ENCODE results near the gene CARD11. TPM values are rescaled to one million over a fixed set of nuclear protein-coding genes. Genes with fewer than 3 reads are reported as not detected.

CARD11 gene
- total and polyA plus RNA-seq, 2 experiments from 2014 or later, result 17.7 to 29.0 TPM

GRCh38 chr7:3010161-3010560 is 33.5 kb downstream of the CARD11 start:
- DNase-seq (ENCODE audit: low spot score), result no peak
- no peak overlapping the region for H3K4me3 ChIP-seq
- no peaks in the 10 kb centered on the region; the same call in 2 of the 3 replicates for H3K36me3 Mint-ChIP-seq (ENCODE audit: low read depth)
- no peaks in the 10 kb centered on the region for H3K27me3 ChIP-seq (ENCODE audit: insufficient read depth)
- no peaks in the 10 kb centered on the region for H3F3A ChIP-seq (replicated peaks; ENCODE audit: low read depth)
- H3K4me1 Mint-ChIP-seq, result no peaks in the 10 kb centered on the region
- no peak for ATAC-seq
- TF ChIP-seq CREB1 (CRISPR knock-in tag; IDR thresholded peaks at IDR 0.05; ENCODE audit: low read depth) (no peak), ZNF114 (CRISPR knock-in tag; IDR thresholded peaks at IDR 0.05) (no peak), ZNF462 (CRISPR knock-in tag; IDR thresholded peaks at IDR 0.05) (no peak), EZH2 (IDR thresholded peaks at IDR 0.05; ENCODE audit: low read depth, unreplicated experiment) (no peak), ETS1 (IDR thresholded peaks at IDR 0.05) (no peak), CTCF (conservative IDR thresholded peaks at IDR 0.05; ENCODE audit: low read depth in 2 of 2) (no peak), STAT1 (IDR thresholded peaks at IDR 0.05; ENCODE audit: unreplicated experiment) (no peak), POLR2AphosphoS5 (IDR thresholded peaks at IDR 0.05; ENCODE audit: low read depth) (no peak), EZH2phosphoT487 (IDR thresholded peaks at IDR 0.05; ENCODE audit: unreplicated experiment) (no peak), JUNB (IDR thresholded peaks at IDR 0.05; ENCODE audit: unreplicated experiment) (no peak), NANOG (IDR thresholded peaks at IDR 0.05; ENCODE audit: borderline replicate concordance) (no peak), REST (IDR thresholded peaks at IDR 0.05; ENCODE audit: unreplicated experiment) (no peak), ZNF331 (CRISPR knock-in tag; IDR thresholded peaks at IDR 0.05; ENCODE audit: low read depth) (no peak)
- H3K9me2 ChIP-seq (ENCODE audit: insufficient read depth), result no peaks in the 10 kb centered on the region
- H4K20me1 ChIP-seq (replicated peaks; ENCODE audit: insufficient read depth), result no peaks in the 10 kb centered on the region; the same call in 1 of the 2 replicates
- peaks cover 5% of the 10 kb centered on the region; the same call in 1 of the 2 replicates for H3K79me2 ChIP-seq (replicated peaks; ENCODE audit: insufficient read depth)
- H3K27ac Mint-ChIP-seq, result no peak overlapping the region
- H2AFZ ChIP-seq, result no peak overlapping the region
- H3K4me2 ChIP-seq, result no peak overlapping the region
- H3K4me1 ChIP-seq (ENCODE audit: insufficient read depth), result no peaks in the 10 kb centered on the region
- peaks cover 7% of the 10 kb centered on the region for H3K27me3 Mint-ChIP-seq (ENCODE audit: insufficient read depth, low read depth, poor library complexity)
- no peak overlapping the region for H3K4me3 Mint-ChIP-seq
- H3K27ac ChIP-seq (ENCODE audit: low read depth), result no peak overlapping the region
- H3K9me3 Mint-ChIP-seq, result no peaks in the 10 kb centered on the region
- H3K36me3 ChIP-seq (ENCODE audit: insufficient read depth), result no peaks in the 10 kb centered on the region
